ENCODE measurements around the gene PFAS.
"Not testable (repeated sequence)": the region's sequence is repeated elsewhere in the genome, so short reads cannot be mapped to it uniquely, and the experiment has no call there.

DNA sequence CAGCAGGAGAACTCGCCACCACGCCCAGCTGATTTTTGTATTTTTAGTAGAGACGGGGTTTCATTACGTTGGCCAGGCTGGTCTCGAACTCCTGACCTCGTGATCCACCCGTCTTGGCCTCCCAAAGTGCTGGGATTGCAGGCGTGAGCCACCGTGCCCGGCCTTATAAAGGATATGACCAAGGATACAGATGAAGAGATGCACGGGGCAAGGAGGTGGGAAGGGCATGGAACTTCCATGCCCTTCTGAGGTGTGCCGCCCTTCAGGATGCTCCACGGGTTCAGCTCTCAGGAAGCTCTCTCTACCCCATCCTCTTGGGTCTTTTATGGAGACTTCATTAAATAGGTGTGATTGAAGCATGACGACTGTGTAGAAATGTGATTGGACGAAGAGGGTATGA lies 35.1 kb upstream of the PFAS start:
- not testable (repeated sequence) for TF ChIP-seq POLR2A, CTCF (IDR thresholded peaks at IDR 0.05)
